Cardiac fibroblast (primary cell): ENCODE results near the gene MT1F.

Experiments
- DNase-seq, 2 donors: peaks; one replicate each; pipeline versions ENCODE4 v3.0.0 to v3.0.0-alpha.2; 2010; ENCODE audit warnings: low read depth in 2 of 2
- H3K4me3 ChIP-seq, 2 donors: replicated peaks in 1 of 2; 1 replicate in 1 of 2; 2 replicates in 1 of 2; pipeline ENCODE4 v1.5.1; 2011; ENCODE audit warnings: low read depth in 2 of 2, low read length in 2 of 2, mild to moderate bottlenecking in 2 of 2, moderate library complexity in 1 of 2
- CTCF ChIP-seq: IDR thresholded peaks from one replicate; pipeline ENCODE4 v1.5.1; 2011; ENCODE audit warnings: low read depth, mild to moderate bottlenecking, low read length, inconsistent platforms

The MT1F gene

GRCh38 chr16:56657555-56658326 is at the start of gene MT1F:
Gene MT1F, plus strand, starts transcription at chr16:56657959. Its CDS starts 100 bp downstream, at chr16:56658059.
- no peak for TF ChIP-seq CTCF
- peak; percentile 24 to 39 for DNase-seq
- peak within 1 kb of the TSS; percentile 53 for H3K4me3 ChIP-seq

- TF ChIP-seq CTCF: no peak
Observed at GRCh38 chr16:56608043-56608875, 49.5 kb upstream of the MT1F start, which contains the start of gene MT2A. Gene MT2A, plus strand, starts transcription at chr16:56608584. Its CDS starts 72 bp downstream, at chr16:56608656.

GRCh38 chr16:56608876-56609462 is 48.8 kb upstream of the MT1F start:
- peak overlapping the region; percentile 62 to 64 for H3K4me3 ChIP-seq
- DNase-seq: peak; percentile 14 to 42
- no peak for TF ChIP-seq CTCF

More at GRCh38 chr16:56608043-56608875, 49.5 kb upstream of the MT1F start, which contains the start of gene MT2A:
- DNase-seq: peak; percentile 98
- H3K4me3 ChIP-seq: peak within 1 kb of the TSS; percentile 62 to 64

- peak; percentile 89 to 95 for DNase-seq
- peak overlapping the region; percentile 62 to 64 for H3K4me3 ChIP-seq
- no peak for TF ChIP-seq CTCF
Observed at GRCh38 chr16:56609463-56609921, 48.3 kb upstream of the MT1F start.

GRCh38 chr16:56610017-56610608 is 47.6 kb upstream of the MT1F start:
- H3K4me3 ChIP-seq: peak overlapping the region; percentile 22 to 64
- TF ChIP-seq CTCF: no peak
- peak; percentile 93 to 98 for DNase-seq

- no peak for TF ChIP-seq CTCF
- peak; percentile 67 to 69 for DNase-seq
- H3K4me3 ChIP-seq: peak overlapping the region in 1 of 2 donors; percentile 64
Observed at GRCh38 chr16:56610609-56611111, 47.1 kb upstream of the MT1F start.
